ENCODE data around the gene HADHA.

HADHA gene

DNA sequence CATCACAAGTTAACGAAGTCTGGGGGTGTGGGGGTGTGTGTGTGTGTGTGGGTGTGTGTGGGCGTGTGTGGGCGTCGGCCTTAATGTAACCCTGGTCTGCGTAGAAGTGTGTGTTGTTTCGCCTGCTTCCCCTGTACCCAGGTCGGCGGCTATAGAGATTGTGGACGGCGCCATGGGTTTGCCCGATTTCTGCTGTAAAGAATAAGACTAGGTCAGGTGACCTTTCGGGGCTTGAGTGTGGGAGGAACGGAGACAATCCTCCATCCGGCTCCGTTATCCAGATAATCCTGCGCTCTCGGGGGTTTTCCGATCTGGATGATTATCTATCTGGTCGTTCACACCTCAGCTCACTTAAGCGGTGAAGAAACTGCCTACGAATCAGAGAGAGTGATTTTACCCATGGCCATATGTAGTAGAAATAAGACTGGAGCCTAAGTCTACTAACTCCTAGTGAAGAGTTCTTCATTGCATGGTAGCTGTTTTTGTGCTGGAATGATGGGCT lies 850 bp upstream of the HADHA start:
- peak; percentile 7 to 35 for DNase-seq (ENCODE audit: low read depth in 2 of 2)

GRCh38 chr2:26243470-26244308 lies 743 bp downstream of the HADHA start:
- no peak for DNase-seq (ENCODE audit: low read depth in 2 of 2)

DNA sequence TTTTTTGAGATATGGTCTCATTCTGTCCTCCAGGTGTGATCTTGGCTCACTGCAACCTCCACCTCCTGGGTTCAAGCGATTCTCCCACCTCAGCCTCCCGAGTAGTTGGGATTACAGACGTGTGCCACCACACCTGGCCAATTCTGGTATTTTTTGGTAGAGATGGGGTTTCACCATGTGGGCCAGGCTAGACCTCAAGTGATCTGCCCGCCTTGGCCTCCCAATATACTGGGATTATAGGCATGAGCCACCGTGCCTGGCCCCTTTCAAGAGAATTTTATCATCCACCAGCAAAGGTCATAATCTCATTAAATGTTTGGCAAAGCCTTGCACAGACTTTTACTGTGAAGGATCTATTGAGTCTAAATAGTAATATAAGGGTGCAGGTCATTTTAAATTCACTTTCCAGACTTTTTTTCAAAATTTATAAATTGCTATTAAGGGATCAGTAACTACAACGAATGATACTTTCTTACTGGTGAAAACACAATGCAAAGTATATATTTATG lies 2.5 kb downstream of the HADHA start:
- DNase-seq (ENCODE audit: low read depth in 2 of 2) = no peak

DNA sequence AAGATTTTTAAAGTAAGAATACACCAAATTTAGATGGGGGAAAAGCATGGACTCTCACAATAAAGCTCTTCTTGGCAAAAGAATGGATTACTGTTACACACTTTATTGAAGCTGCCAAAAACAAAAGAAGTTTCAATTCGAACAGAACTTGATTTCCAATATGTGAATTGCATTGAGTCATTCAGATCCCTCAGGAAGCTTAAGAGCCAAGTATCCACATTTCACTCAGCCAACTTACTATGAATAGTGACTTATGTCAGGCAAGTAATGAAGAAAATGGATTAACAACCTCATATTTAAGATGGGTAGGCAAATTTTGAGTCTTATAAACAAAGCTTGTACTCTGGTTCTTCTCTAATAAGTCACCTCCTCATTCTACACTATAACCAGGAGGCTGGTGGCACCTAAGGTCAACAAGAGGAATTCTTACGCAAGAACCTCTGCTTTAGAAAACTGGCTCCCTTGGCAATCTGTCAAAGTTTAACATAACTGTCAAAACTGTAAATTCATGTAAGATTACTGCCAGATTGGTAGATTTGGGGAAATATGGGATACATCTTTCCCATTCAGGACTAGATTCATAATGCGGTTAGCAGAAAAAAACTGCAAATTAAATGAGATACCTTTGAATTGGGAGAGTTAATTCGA lies 6.0 kb downstream of the HADHA start:
- no peak for DNase-seq (ENCODE audit: low read depth in 2 of 2)

- no peak for DNase-seq (ENCODE audit: low read depth in 2 of 2)
Observed at GRCh38 chr2:26237868-26238267, 6.6 kb downstream of the HADHA start.

- no peak for DNase-seq (ENCODE audit: low read depth in 2 of 2)
Observed at GRCh38 chr2:26235089-26235488, 9.3 kb downstream of the HADHA start.

- DNase-seq (ENCODE audit: low read depth in 2 of 2) = no peak
Observed at GRCh38 chr2:26230806-26231205, 13.6 kb downstream of the HADHA start.

DNA sequence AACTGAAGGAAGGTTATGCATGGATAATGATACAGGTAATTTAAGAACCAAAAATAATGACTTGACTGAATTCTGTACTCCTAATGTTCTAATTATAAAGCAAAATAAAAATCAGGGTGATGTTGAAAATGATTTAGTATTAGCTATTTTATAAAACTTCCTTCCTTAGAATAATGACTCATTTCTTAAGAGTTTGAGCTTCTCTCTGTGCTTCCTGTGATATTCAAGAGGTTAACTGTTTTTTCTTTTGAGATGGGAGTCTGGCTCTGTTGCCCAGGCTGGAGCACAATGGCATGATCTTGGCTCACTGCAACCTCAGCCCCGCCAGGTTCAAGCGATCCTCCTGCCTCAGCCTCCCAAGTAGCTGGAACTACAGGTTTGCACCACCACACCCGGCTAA lies 14.8 kb downstream of the HADHA start:
- DNase-seq (ENCODE audit: low read depth in 2 of 2) = no peak

DNA sequence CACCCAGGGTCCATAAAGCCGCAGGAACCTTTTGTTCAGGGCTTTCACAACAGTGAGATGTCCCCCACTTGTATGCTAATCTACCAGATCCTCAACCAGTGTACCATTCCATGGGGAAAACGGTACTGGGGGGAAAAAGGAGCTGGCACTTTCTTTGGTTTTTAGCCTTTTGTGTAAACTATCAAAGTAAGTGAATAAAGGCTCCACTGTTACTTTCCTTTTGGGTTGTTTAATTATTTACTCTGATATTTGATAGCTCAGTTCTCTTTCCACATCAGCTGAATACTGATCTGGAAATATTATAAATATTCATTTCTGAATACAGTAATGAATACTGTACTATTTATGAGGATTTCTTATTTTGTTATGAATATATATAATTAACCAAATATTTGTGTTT lies 20.3 kb downstream of the HADHA start:
- no peak for DNase-seq (ENCODE audit: low read depth in 2 of 2)

DNA sequence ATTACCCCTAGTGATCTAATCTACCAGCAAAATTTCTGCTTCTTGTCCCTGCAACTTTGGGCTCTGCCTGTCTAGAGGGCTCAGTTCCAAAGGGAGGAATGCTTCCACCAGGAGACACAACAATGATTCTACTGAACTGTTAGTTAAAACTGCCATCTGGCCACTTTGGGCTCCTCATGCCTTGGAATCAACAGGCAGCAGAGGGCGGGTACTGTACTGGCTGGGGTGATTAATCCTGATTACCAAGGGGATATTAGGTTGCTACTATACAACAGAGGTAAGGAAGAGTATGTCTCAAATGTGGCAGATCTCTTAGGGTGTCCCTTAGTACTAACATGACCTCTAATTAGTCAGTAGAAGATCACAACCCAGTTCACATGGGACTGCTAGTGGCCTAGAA lies 21.4 kb downstream of the HADHA start:
- no peak for DNase-seq (ENCODE audit: low read depth in 2 of 2)

DNA sequence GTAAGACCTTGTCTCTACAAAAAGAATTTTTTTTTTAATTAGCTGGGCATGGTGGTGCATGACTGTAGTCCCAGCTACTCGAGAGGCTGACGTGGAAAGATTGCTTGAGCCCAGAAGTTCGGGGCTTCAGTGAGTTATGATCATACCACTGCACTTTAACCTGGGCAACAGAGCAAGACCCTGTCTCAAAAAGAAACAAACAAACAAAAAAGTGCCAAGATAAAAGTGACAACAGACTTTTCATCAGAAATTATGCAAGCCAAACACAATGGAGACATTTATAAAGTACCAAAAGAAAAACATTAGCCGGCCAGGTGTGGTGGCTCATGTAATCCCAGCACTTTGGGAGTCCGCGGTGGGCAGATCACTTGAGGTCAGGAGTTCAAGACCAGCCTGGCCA lies 26.7 kb downstream of the HADHA start:
- no peak for DNase-seq (ENCODE audit: low read depth in 2 of 2)

GRCh38 chr2:26216587-26216986 lies 27.8 kb downstream of the HADHA start:
- no peak for DNase-seq (ENCODE audit: low read depth in 2 of 2)

DNA sequence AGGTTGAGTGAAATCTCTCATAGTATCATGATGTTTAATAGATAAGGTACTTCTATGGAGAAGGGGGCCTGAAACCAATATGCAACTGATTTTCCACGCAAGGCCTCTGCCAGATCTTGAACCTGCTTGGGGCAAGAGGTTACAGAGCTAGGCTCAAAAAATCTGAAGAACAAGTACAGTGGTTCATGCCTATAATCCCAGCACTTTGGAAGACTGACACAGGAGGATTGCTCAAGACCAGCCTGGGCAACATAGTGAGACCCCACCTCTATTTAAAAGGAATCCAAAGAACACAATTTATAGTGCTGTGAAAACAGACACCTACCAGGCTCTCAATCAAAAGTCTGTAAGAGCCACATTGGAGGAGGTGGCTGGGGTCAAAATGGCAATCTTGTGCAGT lies 28.6 kb downstream of the HADHA start:
- no peak for DNase-seq (ENCODE audit: low read depth in 2 of 2)

- DNase-seq (ENCODE audit: low read depth in 2 of 2) = no peak
Observed at GRCh38 chr2:26214759-26215158, 29.7 kb downstream of the HADHA start.

DNA sequence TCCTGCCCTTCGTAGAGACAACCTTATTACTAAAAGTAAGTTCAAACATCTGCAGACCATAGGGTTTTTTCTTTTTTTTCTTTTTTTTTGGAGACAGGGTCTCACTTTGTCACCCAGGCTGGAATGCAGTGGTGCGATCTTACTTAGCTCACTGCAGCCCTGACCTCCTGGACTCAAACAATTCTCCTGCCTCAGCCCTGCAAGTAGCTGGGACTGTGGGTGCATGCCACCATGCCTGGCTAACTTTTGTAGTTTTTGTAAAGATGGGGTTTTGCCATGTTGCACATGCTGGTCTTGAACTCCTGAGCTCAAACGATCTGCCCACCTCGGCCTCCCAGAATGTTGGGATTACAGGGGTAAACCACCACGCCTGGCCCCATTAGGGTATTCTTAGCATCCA lies 32.4 kb downstream of the HADHA start:
- no peak for DNase-seq (ENCODE audit: low read depth in 2 of 2)

DNA sequence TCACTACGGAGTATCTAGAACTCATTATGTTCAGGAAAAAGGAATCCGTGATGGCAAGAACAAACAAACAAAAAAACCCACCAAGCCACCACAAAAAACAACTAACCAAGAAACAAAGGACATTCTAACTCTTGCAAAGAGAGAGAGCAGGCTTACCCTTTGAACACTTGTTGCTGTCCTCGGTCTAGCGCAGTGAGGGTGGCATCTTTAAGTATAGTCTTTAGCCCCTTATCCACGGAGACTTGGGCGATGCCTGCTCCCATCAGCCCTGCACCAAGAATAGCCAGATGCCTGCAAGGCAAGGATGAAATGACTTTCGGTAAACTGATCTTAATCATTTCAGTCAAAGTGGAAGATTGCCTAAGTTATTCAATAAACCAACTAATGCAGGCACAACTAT lies 40.5 kb downstream of the HADHA start:
- no peak for DNase-seq (ENCODE audit: low read depth in 2 of 2)

DNA sequence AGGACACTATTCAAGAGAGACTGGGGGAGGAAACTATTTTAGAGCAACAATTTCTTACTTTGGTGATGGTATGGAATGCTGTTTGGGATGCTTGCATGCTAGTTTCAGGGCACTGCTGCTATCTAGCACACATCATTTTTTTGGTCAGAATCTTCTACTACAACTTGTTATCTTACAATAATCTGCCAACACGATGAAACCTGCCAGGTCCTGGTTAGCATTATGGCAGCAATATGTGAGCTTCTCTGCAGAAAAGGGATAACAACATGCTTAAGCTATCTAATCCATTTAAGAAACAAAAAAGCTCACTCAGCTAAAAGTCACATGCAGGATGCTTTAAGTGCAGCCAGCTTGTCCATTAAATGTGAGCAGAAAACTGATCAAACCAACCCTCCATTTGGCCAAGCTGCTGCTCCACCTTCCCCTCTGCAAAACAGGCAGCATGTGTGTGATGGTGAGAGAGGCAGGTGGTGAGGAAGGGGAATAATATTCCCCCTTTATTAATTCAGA lies 41.4 kb downstream of the HADHA start:
- DNase-seq (ENCODE audit: low read depth in 2 of 2) = no peak

DNA sequence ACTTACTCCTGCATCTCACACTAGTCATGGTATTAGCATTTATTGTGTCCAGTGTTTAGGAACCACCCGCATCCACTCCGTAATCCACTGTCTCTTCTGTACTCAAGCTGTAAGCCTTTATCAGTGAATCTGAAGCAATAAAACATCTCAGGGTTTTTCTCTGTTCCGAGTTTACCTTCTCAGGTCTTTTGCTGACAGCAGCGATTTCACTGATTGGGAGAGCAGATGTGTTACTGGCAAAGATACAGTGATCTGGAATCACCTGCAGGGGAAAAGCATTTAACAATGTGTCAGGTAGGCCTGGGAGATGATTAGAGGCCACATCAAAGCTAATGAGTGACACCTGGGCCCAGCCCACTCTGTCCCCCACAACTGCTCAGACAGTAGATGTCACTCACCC lies 46.9 kb downstream of the HADHA start:
- no peak for DNase-seq (ENCODE audit: low read depth in 2 of 2)

DNA sequence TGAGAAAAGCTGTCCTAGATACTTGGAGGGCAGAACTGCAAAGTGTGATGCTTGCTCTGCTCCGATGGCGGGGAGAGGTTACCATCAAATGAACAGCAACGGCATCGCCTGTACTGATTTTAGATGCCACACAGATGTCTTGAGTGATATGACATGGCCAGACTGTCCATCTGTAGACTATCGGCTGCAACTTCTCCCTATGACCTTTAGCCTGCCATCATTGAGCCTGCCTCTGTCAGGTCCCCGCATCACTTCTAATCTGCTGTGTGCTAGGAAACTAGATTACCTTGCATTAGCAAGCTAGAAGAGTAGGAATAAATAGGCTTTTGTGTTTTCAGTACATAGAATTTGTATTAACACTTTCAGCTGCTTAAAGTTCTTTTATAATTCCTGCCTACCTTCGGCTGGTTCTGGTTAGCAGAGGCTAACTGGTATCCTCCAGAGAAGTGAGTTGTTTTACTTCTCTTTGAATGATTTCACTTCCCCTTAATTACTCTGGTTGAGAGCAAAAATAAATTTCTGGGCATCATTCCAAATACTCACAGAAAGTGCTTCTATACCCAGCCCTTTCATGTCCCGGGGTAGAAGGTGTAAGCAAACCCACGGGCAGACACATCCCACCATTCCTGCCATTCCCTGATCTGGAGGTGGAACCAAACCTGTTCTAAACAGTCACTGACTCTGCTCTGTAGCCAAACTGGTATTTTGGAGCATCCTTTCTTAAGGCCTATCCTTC lies 47.6 kb downstream of the HADHA start:
- DNase-seq (ENCODE audit: low read depth in 2 of 2) = no peak

GRCh38 chr2:26195040-26195984 lies 49.1 kb downstream of the HADHA start:
- DNase-seq (ENCODE audit: low read depth in 2 of 2) = no peak
